ENCODE data around the gene TIPARP. TPM values are rescaled to one million over a fixed set of nuclear protein-coding genes. Genes with fewer than 3 reads are reported as not detected.

TIPARP gene
- total and polyA plus RNA-seq, 2 of the 13 experiments (the other 11 are each of a cell fraction or from before 2014, with no cell fraction given), result 7.3 to 19.7 TPM

GRCh38 chr3:156728267-156728985, 54.0 kb downstream of the TIPARP start (continued):
- no peak for TF ChIP-seq ZBTB34 (CRISPR knock-in tag; IDR thresholded peaks at IDR 0.05)
- TF ChIP-seq LBX2 (CRISPR knock-in tag; IDR thresholded peaks at IDR 0.05; ENCODE audit: borderline replicate concordance), result no peak
- TF ChIP-seq FOXC1 (CRISPR knock-in tag; IDR thresholded peaks at IDR 0.05; ENCODE audit: borderline replicate concordance), result no peak
- TF ChIP-seq DNMT3B (CRISPR knock-in tag; conservative IDR thresholded peaks at IDR 0.05), result no peak
- TF ChIP-seq NFRKB (IDR thresholded peaks at IDR 0.05), result no peak
- no peak for TF ChIP-seq ZNF639 (CRISPR knock-in tag; conservative IDR thresholded peaks at IDR 0.05)
- TF ChIP-seq ZFX (CRISPR knock-in tag; IDR thresholded peaks at IDR 0.05; ENCODE audit: low read depth), result no peak
- no peak for TF ChIP-seq ZNF432 (CRISPR knock-in tag; IDR thresholded peaks at IDR 0.05; ENCODE audit: borderline replicate concordance)
- TF ChIP-seq HOXD1 (CRISPR knock-in tag; IDR thresholded peaks at IDR 0.05), result peak; percentile 65; the same call in 1 of the 2 replicates
- no peak for TF ChIP-seq FIP1L1 (IDR thresholded peaks at IDR 0.05; ENCODE audit: borderline replicate concordance, insufficient read depth, low read depth, low read length)
- no peak for TF ChIP-seq TEF (CRISPR knock-in tag; IDR thresholded peaks at IDR 0.05)
- no peak for TF ChIP-seq ZNF337 (CRISPR knock-in tag; IDR thresholded peaks at IDR 0.05; ENCODE audit: borderline replicate concordance, low read depth)
- no peak for TF ChIP-seq RBFOX2 (IDR thresholded peaks at IDR 0.05; ENCODE audit: low read depth, low read length)
- no peak for TF ChIP-seq MXD3 (CRISPR knock-in tag; IDR thresholded peaks at IDR 0.05)
- TF ChIP-seq ZNF224 (CRISPR knock-in tag; IDR thresholded peaks at IDR 0.05), result no peak
- no peak for TF ChIP-seq SIX4 (CRISPR knock-in tag; IDR thresholded peaks at IDR 0.05)
- peak; percentile 19; the same call in 1 of the 2 replicates for TF ChIP-seq ZNF460 (CRISPR knock-in tag; IDR thresholded peaks at IDR 0.05; ENCODE audit: borderline replicate concordance)
- no peak for TF ChIP-seq ZNF704 (CRISPR knock-in tag; IDR thresholded peaks at IDR 0.05; ENCODE audit: borderline replicate concordance)
- TF ChIP-seq SMAD3 (CRISPR knock-in tag; IDR thresholded peaks at IDR 0.05), result no peak
- TF ChIP-seq RBAK (CRISPR knock-in tag; IDR thresholded peaks at IDR 0.05), result no peak
- TF ChIP-seq BRF2 (CRISPR knock-in tag; IDR thresholded peaks at IDR 0.05), result no peak
- TF ChIP-seq ZSCAN20 (CRISPR knock-in tag; IDR thresholded peaks at IDR 0.05; ENCODE audit: borderline replicate concordance), result no peak
- TF ChIP-seq ZNF567 (CRISPR knock-in tag; IDR thresholded peaks at IDR 0.05; ENCODE audit: borderline replicate concordance), result no peak
